H54 (cell line): Measurements from ENCODE around the gene F12.

Experiments used
- DNase-seq: peaks from one replicate; pipeline ENCODE4 v3.0.0; 2011; ENCODE audit warnings: low spot score, mixed read lengths; ENCODE audit not compliant: insufficient read length
- FAIRE-seq: peaks from 3 replicates; lab custom pipeline; 2011; peaks lifted over from hg19 to GRCh38; lab: Jason Lieb, UNC
- POLR2A ChIP-seq: IDR thresholded peaks from 2 replicates; pipeline ENCODE4 v1.6.1; 2011; ENCODE audit warnings: low read depth, mild to moderate bottlenecking, low read length

F12 gene

DNA sequence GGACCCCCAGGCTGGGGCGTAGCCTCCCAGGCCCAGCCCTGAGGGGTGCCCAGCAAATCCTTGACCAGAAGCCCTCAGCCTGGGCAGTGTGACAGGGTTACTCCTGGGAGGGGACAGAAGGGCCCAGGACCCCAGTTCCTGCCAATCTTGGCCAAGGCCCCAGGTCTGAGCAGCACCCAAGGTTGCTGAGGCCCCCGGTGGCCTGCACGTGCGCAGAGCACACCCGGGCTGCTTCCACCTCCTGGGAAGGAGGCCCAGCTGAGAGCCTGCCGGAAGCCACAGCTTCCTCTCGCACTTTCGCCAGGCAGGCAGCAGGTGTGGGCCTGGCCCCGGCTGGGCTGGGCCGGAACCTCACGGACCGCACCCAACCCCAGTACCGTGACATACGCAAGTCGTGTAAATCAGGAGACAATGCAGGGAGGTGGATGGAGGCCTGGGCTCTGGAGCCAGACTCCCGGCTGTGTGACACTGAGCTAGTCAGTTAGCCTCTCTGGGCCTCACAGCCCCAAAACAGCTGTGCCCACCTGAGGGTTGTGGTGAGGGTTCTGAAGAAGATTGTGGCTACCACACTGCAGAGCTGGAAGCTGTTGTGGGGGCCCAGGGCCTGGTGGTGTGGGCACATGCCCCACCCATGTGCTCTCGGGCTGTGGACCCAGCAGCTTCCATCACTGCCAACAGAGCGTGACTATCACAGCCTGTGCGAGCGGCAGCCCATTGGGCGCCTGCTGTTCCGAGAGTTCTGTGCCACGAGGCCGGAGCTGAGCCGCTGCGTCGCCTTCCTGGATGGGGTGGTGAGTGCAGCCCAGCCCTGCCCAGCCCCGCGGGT lies 22.2 kb upstream of the F12 start:
- no peak for TF ChIP-seq POLR2A
- no peak for FAIRE-seq
- DNase-seq, result no peak

DNA sequence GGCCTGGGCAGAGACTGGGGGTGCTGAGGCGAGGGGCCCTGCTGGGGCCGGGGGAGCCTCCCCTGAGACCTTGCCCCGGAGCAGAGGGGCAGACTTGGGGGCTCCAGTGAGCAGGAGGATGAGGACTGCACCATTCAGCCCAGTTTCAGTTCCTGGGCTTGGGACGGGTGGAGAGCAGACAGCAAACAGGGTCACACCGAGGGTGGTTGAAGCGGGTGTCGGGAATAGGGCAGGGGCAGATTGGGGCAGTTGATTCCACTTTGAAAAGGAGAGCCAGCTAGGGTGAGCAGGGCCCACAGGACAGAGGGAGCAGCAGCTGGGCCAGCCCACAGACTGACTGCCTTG lies 21.6 kb upstream of the F12 start:
- TF ChIP-seq POLR2A, result no peak
- no peak for FAIRE-seq

DNA sequence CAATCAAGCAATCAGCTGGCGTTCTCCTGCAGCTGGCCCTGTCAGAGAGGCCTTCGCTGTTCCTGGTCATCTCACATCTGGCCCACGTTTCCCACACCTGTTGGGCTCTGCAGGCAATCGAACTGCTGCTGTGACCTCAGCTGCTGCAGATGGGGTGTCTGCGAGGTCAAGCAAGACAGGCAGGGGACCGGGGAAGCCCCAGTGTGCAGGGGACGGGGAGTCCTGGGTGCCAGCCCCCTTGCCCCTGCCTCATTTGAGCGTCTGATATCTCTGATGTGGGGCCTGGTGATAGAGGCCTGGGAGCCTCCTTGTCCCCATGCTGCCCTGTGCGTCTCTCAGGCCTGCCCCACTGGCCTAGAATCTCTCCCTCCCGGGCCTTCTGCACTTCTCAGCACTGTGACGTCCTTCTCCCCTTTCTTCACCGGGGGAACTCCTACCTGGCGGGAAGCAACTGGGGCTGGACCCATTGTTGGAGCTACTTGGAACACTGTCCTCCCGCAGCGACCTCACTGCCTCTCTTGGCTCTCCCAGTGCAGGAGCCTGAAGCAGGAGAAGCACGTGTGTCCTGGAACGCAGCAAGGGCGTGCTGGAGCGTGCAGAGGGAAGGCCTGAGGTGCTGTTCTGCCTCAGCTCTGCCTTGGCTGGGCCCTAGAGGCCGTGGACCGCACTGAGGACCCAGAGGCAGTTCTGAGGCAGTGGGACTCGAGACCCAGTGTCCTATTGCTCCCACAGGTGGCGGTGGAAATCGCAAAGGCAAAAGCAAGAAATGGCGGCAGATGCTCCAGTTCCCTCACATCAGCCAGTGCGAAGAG lies 21.0 kb upstream of the F12 start:
- no peak for FAIRE-seq
- no peak for TF ChIP-seq POLR2A
- no peak for DNase-seq

More for the DNA sequence above, 21.6 kb upstream of the F12 start:
- DNase-seq, result no peak

DNA sequence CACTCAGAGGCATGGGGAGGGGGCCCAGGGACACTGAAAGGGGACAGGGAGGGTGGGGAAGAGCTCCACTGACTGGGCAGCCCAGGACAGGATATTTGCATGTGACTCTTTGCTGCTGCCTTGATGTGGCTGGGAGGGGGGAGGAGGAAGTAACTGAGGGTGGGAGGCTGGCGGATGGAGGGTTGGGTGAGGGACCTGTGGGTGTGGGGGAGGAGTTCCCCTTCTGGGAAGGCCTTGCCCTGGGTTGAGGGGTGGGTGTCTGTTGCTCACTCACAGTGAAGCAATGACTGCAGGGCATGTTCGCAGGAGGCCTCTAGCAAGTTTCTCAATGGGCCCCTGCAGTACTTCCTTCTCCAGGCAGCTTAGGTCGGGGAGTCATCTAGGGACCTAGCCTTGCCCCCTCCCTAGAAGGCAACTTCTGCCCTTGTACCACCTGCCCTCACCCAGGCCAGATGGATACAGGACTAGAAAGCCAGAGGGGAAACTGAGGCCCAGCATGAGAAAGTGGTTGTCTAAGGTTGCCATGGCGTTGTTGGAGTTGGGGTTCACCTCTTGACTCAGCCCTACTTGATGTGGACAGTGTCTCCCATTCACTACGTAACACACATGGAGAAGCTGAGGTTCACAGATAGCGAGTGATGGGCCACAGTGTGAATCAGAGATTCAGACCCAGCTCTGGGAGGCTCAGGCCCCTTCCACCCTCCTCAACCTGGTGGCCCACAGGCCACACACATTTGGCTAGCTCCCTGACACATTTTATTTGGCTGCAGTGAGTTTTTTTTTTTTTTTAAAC lies 20.1 kb upstream of the F12 start:
- FAIRE-seq (no peak), DNase-seq (no peak)
- TF ChIP-seq POLR2A, result no peak

DNA sequence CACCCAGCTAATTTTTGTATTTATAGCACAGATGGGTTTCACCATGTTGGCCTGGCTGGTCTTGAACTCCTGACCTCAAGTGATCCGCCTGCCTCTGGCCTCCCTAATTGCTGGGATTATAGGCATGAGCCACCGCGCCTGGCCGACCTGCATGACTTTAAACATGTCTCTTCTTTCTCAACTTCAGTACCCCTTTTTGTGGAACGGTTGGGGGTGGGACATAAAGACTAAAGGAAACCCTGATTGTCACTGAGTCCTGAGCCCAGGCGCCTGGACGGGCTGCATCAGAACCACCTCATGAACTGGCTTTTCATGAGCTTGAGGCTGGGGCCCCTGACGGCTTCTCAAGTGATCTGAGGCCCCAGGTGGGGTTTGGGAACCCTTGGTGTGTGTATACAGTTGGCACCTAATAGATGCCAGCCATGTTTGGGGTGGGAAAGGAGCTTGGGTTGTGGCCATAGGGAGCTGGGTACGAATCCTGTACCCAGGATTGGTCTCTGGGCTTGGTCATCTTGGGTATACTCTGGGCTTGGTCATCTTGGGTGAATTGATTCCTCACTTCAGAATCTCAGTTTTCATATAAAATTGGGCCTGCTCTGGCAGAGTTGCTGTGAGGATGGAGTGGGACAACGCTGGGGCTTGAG lies 19.3 kb upstream of the F12 start:
- no peak for FAIRE-seq
- no peak for TF ChIP-seq POLR2A
- DNase-seq, result no peak

DNA sequence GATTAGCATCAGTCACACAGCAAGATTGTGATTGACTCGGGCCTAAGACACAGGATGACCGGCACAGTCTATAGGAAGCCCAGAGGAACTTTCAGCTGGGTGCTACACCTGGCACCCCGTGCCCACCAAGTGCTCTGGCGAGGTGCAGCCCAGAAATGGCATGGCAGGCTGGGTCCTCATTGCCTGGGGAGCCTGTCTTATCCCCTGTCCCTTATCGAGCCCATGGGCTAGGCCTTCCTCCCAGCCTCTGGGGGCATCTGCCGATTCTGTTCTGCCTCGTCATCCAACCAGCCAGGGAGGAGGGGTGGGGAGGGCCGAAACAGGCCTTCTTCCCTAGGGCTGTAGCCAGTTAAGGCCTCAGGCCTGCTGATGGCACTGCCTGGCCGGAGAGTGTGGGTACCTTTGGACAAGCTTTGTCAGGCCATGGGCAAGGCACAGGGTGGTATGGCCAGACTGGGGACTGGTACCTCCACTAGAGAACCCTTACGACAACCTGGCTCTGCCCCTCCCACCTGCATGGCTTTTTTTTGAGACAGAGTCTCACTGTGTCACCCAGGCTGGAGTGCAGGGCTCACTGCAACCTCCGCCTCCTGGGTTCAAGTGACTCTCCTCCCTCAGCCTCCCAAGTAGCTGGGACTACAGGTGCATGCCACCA lies 18.7 kb upstream of the F12 start:
- no peak for DNase-seq
- TF ChIP-seq POLR2A, result no peak
- no peak for FAIRE-seq

DNA sequence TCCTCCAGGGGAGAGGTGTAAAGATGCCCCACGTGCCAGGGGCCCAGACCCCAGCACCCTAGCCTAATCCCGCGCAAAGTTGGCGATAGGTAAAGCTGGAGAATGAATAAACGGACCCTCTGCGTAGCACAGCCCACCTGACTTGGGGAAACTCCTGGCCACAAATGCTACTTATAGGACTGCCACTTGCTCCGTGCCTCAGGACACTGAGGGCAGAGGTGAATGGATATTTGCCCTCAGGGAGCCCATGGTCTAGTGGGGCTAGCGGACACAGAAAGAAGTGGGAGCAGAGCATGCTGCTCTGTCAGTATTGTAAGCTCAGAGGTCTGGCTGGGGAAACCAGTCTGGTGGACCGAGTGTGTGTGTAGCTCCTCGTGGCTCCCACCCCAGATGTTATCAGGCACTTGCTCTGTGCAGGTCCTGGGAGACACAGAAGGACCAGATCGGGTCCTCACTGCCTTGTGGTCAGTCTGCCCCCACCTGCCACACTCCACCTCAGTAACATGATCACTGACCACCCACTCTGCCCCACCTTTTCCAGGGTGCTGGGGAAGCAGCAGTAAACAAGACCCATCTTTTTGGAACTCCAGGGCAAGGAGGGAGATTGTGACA lies 18.0 kb upstream of the F12 start:
- DNase-seq, result no peak
- no peak for TF ChIP-seq POLR2A
- no peak for FAIRE-seq

DNA sequence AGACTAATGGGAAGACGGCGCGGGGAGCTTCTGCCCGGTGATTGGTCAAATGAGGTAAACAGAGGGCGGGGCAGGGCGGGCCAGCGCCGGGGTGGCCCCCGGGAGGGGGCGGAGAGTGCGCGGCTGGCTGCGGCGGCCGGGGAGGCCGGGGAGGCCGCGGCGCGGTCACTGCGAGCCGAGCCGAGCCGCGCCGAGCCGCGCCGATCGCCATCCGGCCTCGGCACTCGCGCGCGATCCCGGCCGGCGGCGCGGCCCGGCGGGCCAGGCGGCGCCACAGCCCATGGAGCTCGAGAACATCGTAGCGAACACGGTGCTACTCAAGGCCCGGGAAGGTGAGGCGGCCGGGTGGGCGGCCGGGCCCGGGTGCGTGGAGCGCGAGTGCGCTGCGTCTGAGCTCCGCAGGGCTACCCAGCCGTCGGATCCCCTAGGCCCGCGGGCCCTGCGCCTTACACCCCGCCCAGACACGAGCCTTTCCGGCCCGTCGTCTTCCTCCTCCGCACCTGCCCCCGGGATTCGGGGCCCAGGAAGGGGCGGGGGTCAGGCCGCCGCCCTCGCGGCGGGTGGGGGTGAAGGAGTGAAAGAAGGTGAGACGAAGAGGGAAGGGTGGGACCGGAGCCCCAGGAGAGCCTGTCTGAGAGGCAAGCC lies 17.3 kb upstream of the F12 start, which contains the start of gene GRK6:
Gene GRK6 (plus strand): TSS at position 111 of the 645 bp plus-strand sequence. CDS start 170 bp downstream, at position 281.
- TF ChIP-seq POLR2A, result peak; percentile 81
- FAIRE-seq (no peak), DNase-seq (peak; percentile 53)

DNA sequence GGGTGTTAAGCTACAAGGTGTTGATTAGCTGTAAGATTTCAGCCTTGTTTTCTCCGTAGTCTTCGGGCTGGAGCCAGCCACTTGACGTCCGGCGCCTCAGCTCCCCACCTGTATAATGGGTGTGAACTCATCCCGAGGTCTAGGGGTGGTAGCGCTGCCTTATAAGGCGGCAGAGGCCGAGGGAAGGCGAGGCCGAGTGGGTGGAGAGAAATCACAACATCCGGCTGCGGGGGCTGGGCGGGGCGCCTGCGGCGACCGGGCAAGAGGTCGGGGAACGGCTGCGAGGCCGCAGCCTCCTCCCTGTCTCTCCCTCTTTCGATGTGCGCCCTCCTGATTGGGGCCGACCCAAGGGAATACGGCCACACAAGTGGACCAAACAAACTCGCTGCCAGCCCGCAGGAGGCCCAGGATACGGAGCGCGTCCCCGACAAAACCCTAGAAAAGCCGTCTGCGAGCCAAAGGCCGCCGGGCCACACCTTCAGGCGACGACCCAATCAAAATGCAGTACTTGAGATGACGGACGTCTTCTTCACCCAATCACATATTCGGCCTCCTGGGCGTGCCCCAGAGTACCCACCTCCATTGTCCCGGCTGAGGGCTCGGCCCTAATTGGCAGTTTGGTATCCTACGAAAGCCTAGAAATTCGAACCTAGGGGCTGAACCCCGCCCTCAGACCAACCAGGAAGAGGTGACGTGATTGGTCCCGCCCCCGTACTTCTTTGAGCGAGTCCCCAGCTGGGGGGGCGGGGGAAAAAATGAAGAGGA lies 16.6 kb upstream of the F12 start:
- FAIRE-seq (peak; percentile 41), DNase-seq (peak; percentile 99)
- TF ChIP-seq POLR2A, result peak; percentile 65

DNA sequence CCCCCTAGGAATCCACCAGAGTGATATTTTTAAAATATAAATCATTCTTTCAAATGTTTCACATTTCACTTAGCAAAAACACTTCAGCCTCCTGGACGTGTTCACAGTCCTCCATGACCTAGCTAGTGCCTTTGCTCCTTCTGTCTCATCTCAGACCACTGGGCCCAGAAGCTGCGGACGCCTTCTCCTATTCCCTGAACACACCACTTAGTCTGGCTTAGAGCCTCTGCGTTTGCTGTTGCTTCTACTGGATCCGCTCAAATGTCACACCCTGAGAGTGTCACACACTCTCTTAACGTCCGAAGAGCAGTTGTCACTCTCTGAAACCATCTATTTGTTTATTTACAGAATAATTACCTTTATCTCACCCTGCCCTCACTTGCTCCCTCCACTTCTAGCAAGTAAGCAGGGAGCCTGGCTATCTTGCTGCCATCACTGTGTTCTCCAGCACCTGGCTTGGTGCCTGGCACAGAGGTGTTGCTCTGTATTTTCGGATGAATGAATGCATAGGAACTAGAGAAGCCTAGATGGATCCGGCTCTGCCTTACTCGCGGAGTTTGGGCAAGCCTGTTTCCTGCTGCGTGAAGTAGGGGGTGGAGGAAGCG lies 15.9 kb upstream of the F12 start:
- DNase-seq (no peak), FAIRE-seq (no peak)
- no peak for TF ChIP-seq POLR2A

DNA sequence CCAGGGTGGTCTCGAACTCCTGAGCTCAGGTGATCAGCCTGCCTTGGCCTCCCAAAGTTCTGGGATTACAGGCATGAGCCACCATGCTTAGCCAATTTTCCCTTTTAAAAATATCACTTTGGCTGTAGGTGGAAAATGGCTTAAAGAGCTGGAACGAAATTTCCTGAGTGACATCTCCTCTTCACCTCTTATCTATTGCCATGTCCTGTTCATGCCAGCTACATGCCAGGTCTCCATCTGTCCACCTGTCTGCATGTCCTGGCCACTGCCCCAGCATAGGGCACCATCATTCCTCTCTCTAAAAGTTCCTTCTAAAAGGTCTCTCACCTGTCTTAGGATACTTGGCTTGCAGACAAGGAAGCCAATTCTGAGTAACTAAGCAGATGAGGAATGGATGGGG lies 14.3 kb upstream of the F12 start:
- no peak for TF ChIP-seq POLR2A
- FAIRE-seq (no peak), DNase-seq (no peak)
